GM12878 (cell line): ENCODE data around the gene NHSL1. TPM values are rescaled to one million over a fixed set of nuclear protein-coding genes. Genes with fewer than 3 reads are reported as not detected.
A peak's percentile ranks its signal among the peaks of the same experiment; 100 is the strongest.

Experiments used
- ATAC-seq: fragments of 200-7000 bp; cut with Tn5 transposase; 3 replicates; pipeline ENCODE4 v1.9.1; 2020; ENCODE audit warnings: mild to moderate bottlenecking, moderate library complexity
- BruUV-seq: library from RNA; stranded (reverse); fragments of 400-500 nt; replicated peaks from 2 replicates; lab custom pipeline; 2021; lab: Mats Ljungman, UMichigan
- CTCF ChIA-PET: fragments of 300-600 bp; sonication (Branson Sonifier 250); formaldehyde crosslinking; extraction: SDS; loops from one replicate; lab custom pipeline; 2021; ENCODE audit warnings: inconsistent platforms; lab: Yijun Ruan, JAX
- POLR2A ChIA-PET: fragments of 350-600 bp; formaldehyde crosslinking; extraction: SDS; loops from one replicate; lab custom pipeline; 2021; ENCODE audit warnings: inconsistent platforms; lab: Charles Lee
- RAD21 ChIA-PET: fragments of 300-600 bp; sonication (Branson Sonifier 250); formaldehyde crosslinking; loops from one replicate; lab custom pipeline; 2023; ENCODE audit warnings: antibody characterized with exemption; ENCODE audit not compliant: unreplicated experiment; lab: Charles Lee
- SMC1A ChIA-PET: fragments of 300-600 bp; sonication (Branson Sonifier 250); formaldehyde crosslinking; loops from one replicate; lab custom pipeline; 2023; ENCODE audit not compliant: unreplicated experiment, uncharacterized antibody; lab: Charles Lee
- DNase-seq: peaks from one replicate; pipeline ENCODE4 v3.0.0-alpha.2; 2011; ENCODE audit warnings: low read depth, low spot score
- FAIRE-seq: peaks from 3 replicates; lab custom pipeline; 2011; peaks lifted over from hg19 to GRCh38; lab: Jason Lieb, UNC
- H2AFZ ChIP-seq: 2 replicates; pipeline ENCODE4 v1.6.0; 2011; ENCODE audit warnings: low read depth, low read length, control low read depth; ENCODE audit not compliant: control insufficient read depth
- H3K27ac ChIP-seq: 2 replicates; pipeline ENCODE4 v1.5.1; 2011; ENCODE audit warnings: control low read depth; ENCODE audit not compliant: control insufficient read depth, insufficient read depth
- H3K27me3 ChIP-seq, 2 experiments: replicated peaks in 1 of 2; 2 replicates each; pipeline versions ENCODE4 v1.6.0 to v1.6.1; 2011; ENCODE audit warnings: low read length in 1 of 2; ENCODE audit not compliant: control insufficient read depth in 2 of 2, insufficient read depth in 2 of 2
- H3K36me3 ChIP-seq, 2 experiments: 2 replicates each; pipeline ENCODE4 v1.5.1; 2011; ENCODE audit warnings: low read length in 1 of 2; ENCODE audit not compliant: control insufficient read depth in 2 of 2, insufficient read depth in 2 of 2
- H3K4me1 ChIP-seq: 2 replicates; pipeline ENCODE4 v1.6.1; 2011; ENCODE audit warnings: mild to moderate bottlenecking, low read length, moderate library complexity, mixed read lengths; ENCODE audit not compliant: control insufficient read depth, insufficient read depth
- H3K4me2 ChIP-seq: 2 replicates; pipeline ENCODE4 v1.6.0; 2011; ENCODE audit warnings: control low read depth; ENCODE audit not compliant: control insufficient read depth, insufficient read depth
- H3K4me3 ChIP-seq: fragments of 200-600 bp; sonication (generic); 2 replicates; pipeline ENCODE4 v1.5.1; 2016
- H3K79me2 ChIP-seq: 2 replicates; pipeline ENCODE4 v1.6.0; 2011; ENCODE audit warnings: low read length; ENCODE audit not compliant: control insufficient read depth, insufficient read depth
- H3K9ac ChIP-seq: 2 replicates; pipeline ENCODE4 v1.8.0; 2011; ENCODE audit warnings: low read length, control low read depth, mixed read lengths; ENCODE audit not compliant: control insufficient read depth, insufficient read depth
- H3K9me3 ChIP-seq: replicated peaks from 3 replicates; pipeline ENCODE4 v1.5.1; 2011; ENCODE audit warnings: mild to moderate bottlenecking, low read length; ENCODE audit not compliant: control insufficient read depth, insufficient read depth
- H4K20me1 ChIP-seq: 2 replicates; pipeline ENCODE4 v1.6.0; 2011; ENCODE audit not compliant: control insufficient read depth, insufficient read depth
- EGR1 ChIP-seq, 2 experiments: IDR thresholded peaks; 1 replicate in 1 of 2; 2 replicates in 1 of 2; pipeline ENCODE4 v1.6.1; 2011 to 2012; ENCODE audit warnings: low read depth in 2 of 2, low read length in 2 of 2, borderline replicate concordance in 1 of 2, mild to moderate bottlenecking in 1 of 2, moderate library complexity in 1 of 2
- HDAC6 ChIP-seq: fragments of 200-600 bp; sonication (generic); IDR thresholded peaks from one replicate; pipeline ENCODE4 v1.8.0; 2017; ENCODE audit warnings: antibody characterized with exemption; ENCODE audit not compliant: unreplicated experiment
- MEF2B ChIP-seq: fragments of 450-650 bp; IDR thresholded peaks from 2 replicates; pipeline ENCODE4 v1.6.1; 2018; ENCODE audit warnings: mild to moderate bottlenecking, moderate library complexity; ENCODE audit not compliant: partially characterized antibody, poor library complexity, severe bottlenecking
- MTA2 ChIP-seq: fragments of 450-650 bp; IDR thresholded peaks from 2 replicates; pipeline ENCODE4 v1.6.1; 2016; ENCODE audit warnings: low read depth, mild to moderate bottlenecking, moderate library complexity
- PRDM15 ChIP-seq: fragments of 450-650 bp; formaldehyde crosslinking; IDR thresholded peaks from 2 replicates; pipeline ENCODE4 v1.4.0; 2020; ENCODE audit warnings: mild to moderate bottlenecking, moderate library complexity
- WRNIP1 ChIP-seq: IDR thresholded peaks from 2 replicates; pipeline ENCODE4 v1.6.1; 2011; ENCODE audit warnings: low read depth, low read length, improper control_type of control experiment, borderline replicate concordance
- ZNF384 ChIP-seq: IDR thresholded peaks from 2 replicates; pipeline ENCODE4 v1.6.1; 2012; ENCODE audit warnings: low read depth, mild to moderate bottlenecking, low read length, improper control_type of control experiment, borderline replicate concordance
- WGBS: methylation state at CpG from one replicate; pipeline ENCODE4 v1.1.6; 2016; ENCODE audit warnings: low lambda C conversion rate; ENCODE audit not compliant: insufficient replicate concordance, insufficient coverage; ENCODE audit errors: missing lambda C conversion rate; 5-methylcytosine and 5-hydroxymethylcytosine counted together
- in situ Hi-C: fragments of 300-500 bp; cut with MboI; formaldehyde crosslinking; loops from 9 replicates; pipeline ENCODE4 v1.14.3; 2018; ENCODE audit warnings: mixed read lengths
- intact Hi-C: fragments of 100-400 bp; cut with micrococcal nuclease; formaldehyde crosslinking; loops from one replicate; pipeline ENCODE4 v1.14.2; 2022; ENCODE audit not compliant: unreplicated experiment
- polyA plus RNA-seq, 11 experiments: library from polyadenylated mRNA; depleted of rRNA in 4 of 11; unstranded in 6 of 11; stranded (reverse) in 5 of 11; fragments of >200 nt; fragmentation: Nextera tagmentation in 4 of 11; fragmentation: Illumina TruSeq in 1 of 11; extraction: Ambion mirVana in 4 of 11; extraction: Trizol in 1 of 11; gene quantifications; 1 replicate in 1 of 11; 2 replicates in 10 of 11; pipeline versions ENCODE4 v1.2.1 to v1.2.3, GENCODE V29; 2011 to 2016; ENCODE audit warnings: inconsistent platforms in 2 of 11, missing spikeins in 2 of 11, low read depth in 1 of 11
- total RNA-seq, 4 experiments: library from RNA; depleted of rRNA in 3 of 4; stranded (reverse); fragments of >200 nt in 3 of 4; fragmentation: Illumina TruSeq in 1 of 4; extraction: Trizol in 1 of 4; gene quantifications; 2 replicates each; pipeline versions ENCODE4 v1.2.1 to v1.2.3, GENCODE V29; 2013 to 2021

The NHSL1 gene
- total and polyA plus RNA-seq, 10 of the 15 experiments (the other 5 are each of a cell fraction or from before 2014, with no cell fraction given) = 0.26 to 14.1 (median 0.90) TPM

DNA sequence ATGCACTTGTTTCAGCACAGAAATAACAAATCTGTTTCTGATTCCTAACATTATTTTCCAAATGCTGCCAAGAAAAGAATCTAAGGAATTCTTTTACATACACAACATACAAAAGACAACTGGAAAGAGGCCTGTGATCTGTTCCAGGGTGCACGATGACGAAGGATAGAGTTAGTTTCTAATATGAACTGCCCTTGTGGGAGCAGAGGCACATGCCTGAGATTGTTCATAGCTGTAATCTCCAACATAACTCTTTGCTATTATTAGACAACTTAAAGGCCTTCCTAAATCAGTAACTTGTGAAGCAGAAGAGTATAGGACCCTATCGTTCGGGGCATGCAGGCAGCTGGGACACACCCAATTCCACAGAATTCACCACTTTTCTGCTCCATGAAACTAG is 41.2 kb upstream of the NHSL1 start (continued):
- TF ChIP-seq EGR1 (IDR thresholded peaks at IDR 0.05; ENCODE audit: borderline replicate concordance in 1 of 2, low read depth in 2 of 2, low read length in 2 of 2) (no peak), MEF2B (no peak), WRNIP1 (no peak), HDAC6 (no peak), ZNF384 (no peak)

GRCh38 chr6:138539876-138540275 is 40.6 kb upstream of the NHSL1 start:
- in situ Hi-C loops = no loop called here
- FAIRE-seq (no peak), ATAC-seq (peak; percentile 34; the same call in 2 of the 3 replicates), DNase-seq (no peak)
- intact Hi-C loops = no loop called here
- ChIA-PET SMC1A (interaction anchor here (0.6 to 1.5 kb wide), 4 partner anchors 15 to 389 kb away, joined by 3 to 6 read pairs (median 4); no protein-coding TSS in a partner anchor), CTCF (interaction anchor here (0.6 to 2.1 kb wide), 9 partner anchors 10 to 1495 kb away, joined by 3 to 5 read pairs (median 4); partner anchors contain the start of gene IL20RA), POLR2A (interaction anchor here (0.6 to 2.8 kb wide), 2 partner anchors 17 to 100 kb away, joined by 8 read pairs; no protein-coding TSS in a partner anchor), RAD21 (interaction anchor here (0.7 to 1.2 kb wide), 3 partner anchors 16 to 152 kb away, joined by 3 to 5 read pairs (median 3); no protein-coding TSS in a partner anchor)
- Histone ChIP-seq H3K4me2 (no peak overlapping the region), H2AFZ (no peak overlapping the region), H4K20me1 (no peaks in the 10 kb centered on the region), H3K36me3 (no peaks in the 10 kb centered on the region), H3K4me3 (no peak overlapping the region), H3K9me3 (no peaks in the 10 kb centered on the region), H3K9ac (no peak overlapping the region), H3K4me1 (no peaks in the 10 kb centered on the region), H3K27me3 (no peaks in the 10 kb centered on the region; a peak in 1 of 4 replicates), H3K79me2 (no peaks in the 10 kb centered on the region), H3K27ac (no peak overlapping the region)
- 0% methylated on average over 1 of the region's 1 CpG for WGBS
- TF ChIP-seq MTA2 (peak; percentile 30; the same call in 1 of the 2 replicates), PRDM15 (CRISPR knock-in tag) (no peak)
- BruUV-seq = no TSS peak
